Breast epithelium (tissue), 3 donors: ENCODE measurements around the gene CYP46A1.

Source experiments
- POLR2AphosphoS5 ChIP-seq, 3 donors: sonication (generic); formaldehyde crosslinking; IDR thresholded peaks; one replicate each; pipeline ENCODE4 v1.6.1; 2017; ENCODE audit warnings: antibody characterized with exemption in 3 of 3
- TF ChIP-seq, protein P1 (sequence below), 3 donors: fragments of 450-650 bp; IDR thresholded peaks; one replicate each; pipeline ENCODE4 v1.5.1; 2016 to 2017; ENCODE audit warnings: antibody characterized with exemption in 3 of 3, mild to moderate bottlenecking in 3 of 3, moderate library complexity in 3 of 3

DNA sequence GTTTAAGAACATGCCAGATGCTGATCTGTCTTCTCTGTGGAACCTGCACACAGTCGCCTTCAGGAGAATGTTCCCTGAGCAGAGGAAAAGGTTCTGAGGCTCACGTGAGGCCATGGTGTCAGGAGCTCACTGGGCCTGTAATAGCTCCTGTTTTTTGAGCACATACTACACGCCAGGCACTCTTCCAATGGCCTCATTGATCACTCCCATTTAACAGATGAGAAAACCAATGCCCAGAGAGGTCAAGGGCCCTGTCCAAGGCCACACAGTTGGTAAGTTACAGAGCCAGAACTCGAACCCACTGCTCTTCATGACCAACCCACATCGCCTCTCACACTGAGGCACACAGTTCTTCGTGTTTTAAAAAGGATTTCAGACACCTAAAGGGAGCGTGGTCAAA lies 46.5 kb upstream of the CYP46A1 start:
- TF ChIP-seq, protein P1, sequence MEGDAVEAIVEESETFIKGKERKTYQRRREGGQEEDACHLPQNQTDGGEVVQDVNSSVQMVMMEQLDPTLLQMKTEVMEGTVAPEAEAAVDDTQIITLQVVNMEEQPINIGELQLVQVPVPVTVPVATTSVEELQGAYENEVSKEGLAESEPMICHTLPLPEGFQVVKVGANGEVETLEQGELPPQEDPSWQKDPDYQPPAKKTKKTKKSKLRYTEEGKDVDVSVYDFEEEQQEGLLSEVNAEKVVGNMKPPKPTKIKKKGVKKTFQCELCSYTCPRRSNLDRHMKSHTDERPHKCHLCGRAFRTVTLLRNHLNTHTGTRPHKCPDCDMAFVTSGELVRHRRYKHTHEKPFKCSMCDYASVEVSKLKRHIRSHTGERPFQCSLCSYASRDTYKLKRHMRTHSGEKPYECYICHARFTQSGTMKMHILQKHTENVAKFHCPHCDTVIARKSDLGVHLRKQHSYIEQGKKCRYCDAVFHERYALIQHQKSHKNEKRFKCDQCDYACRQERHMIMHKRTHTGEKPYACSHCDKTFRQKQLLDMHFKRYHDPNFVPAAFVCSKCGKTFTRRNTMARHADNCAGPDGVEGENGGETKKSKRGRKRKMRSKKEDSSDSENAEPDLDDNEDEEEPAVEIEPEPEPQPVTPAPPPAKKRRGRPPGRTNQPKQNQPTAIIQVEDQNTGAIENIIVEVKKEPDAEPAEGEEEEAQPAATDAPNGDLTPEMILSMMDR (IDR thresholded peaks at IDR 0.05) = no peak
- TF ChIP-seq POLR2AphosphoS5 (IDR thresholded peaks at IDR 0.05) = no peak
